ENCODE data around the gene SMC5. TPM values are rescaled to one million over a fixed set of nuclear protein-coding genes. Genes with fewer than 3 reads are reported as not detected.

The SMC5 gene
- total RNA-seq, 2 donors from 2014 or later = 22.6 to 46.1 TPM

- Histone ChIP-seq H3K27me3 (replicated peaks; ENCODE audit: insufficient read depth) (no peaks in the 10 kb centered on the region), H3K27ac (no peak overlapping the region), H3K4me1 (ENCODE audit: control insufficient read depth in 1 of 2, low read depth in 2 of 2) (peaks cover 0 to 8% of the 10 kb centered on the region in 2 donors), H3K9me3 (no peaks in the 10 kb centered on the region), H3K4me3 (no peak overlapping the region), H3K36me3 (peaks cover 6% of the 10 kb centered on the region)
- ATAC-seq (ENCODE audit: insufficient number of reproducible peaks, low FRiP score, low read depth) (no peak), DNase-seq (ENCODE audit: low spot score) (no peak)
- no peak for TF ChIP-seq CTCF (IDR thresholded peaks at IDR 0.05)
These were observed 27.3 kb downstream of the SMC5 start for GRCh38 chr9:70285981-70286598.

- H3K9me3 ChIP-seq = peaks cover 3% of the 10 kb centered on the region
- H3K27ac ChIP-seq = no peak overlapping the region
- no peak for TF ChIP-seq CTCF (IDR thresholded peaks at IDR 0.05)
- no peaks in the 10 kb centered on the region for H3K27me3 ChIP-seq (replicated peaks; ENCODE audit: insufficient read depth)
- H3K4me3 ChIP-seq = no peak overlapping the region
- no peaks in the 10 kb centered on the region for H3K36me3 ChIP-seq
- ATAC-seq (ENCODE audit: insufficient number of reproducible peaks, low FRiP score, low read depth) (no peak), DNase-seq (ENCODE audit: low spot score) (no peak)
- H3K4me1 ChIP-seq (ENCODE audit: control insufficient read depth in 1 of 2, low read depth in 2 of 2) = no peaks in the 10 kb centered on the region
These were observed 31.8 kb downstream of the SMC5 start for GRCh38 chr9:70290626-70291025.

- no peak for TF ChIP-seq CTCF (IDR thresholded peaks at IDR 0.05)
- DNase-seq (ENCODE audit: low spot score) = no peak
- Histone ChIP-seq H3K4me3 (no peak overlapping the region), H3K4me1 (ENCODE audit: control insufficient read depth in 1 of 2, low read depth in 2 of 2) (no peaks in the 10 kb centered on the region), H3K27me3 (replicated peaks; ENCODE audit: insufficient read depth) (no peaks in the 10 kb centered on the region), H3K36me3 (no peaks in the 10 kb centered on the region), H3K27ac (no peak overlapping the region), H3K9me3 (peaks cover 3% of the 10 kb centered on the region)
- no peak for ATAC-seq (ENCODE audit: insufficient number of reproducible peaks, low FRiP score, low read depth)
These were observed 32.7 kb downstream of the SMC5 start for GRCh38 chr9:70291446-70291845.

GRCh38 chr9:70292253-70292652 lies 33.5 kb downstream of the SMC5 start:
- no peaks in the 10 kb centered on the region for H3K4me1 ChIP-seq (ENCODE audit: control insufficient read depth in 1 of 2, low read depth in 2 of 2)
- no peak for DNase-seq (ENCODE audit: low spot score)
- no peak for TF ChIP-seq CTCF (IDR thresholded peaks at IDR 0.05)
- no peak overlapping the region for H3K4me3 ChIP-seq
- ATAC-seq (ENCODE audit: insufficient number of reproducible peaks, low FRiP score, low read depth) = no peak
- no peaks in the 10 kb centered on the region for H3K27me3 ChIP-seq (replicated peaks; ENCODE audit: insufficient read depth)
- peaks cover 3% of the 10 kb centered on the region for H3K9me3 ChIP-seq
- H3K36me3 ChIP-seq = no peaks in the 10 kb centered on the region
- no peak overlapping the region for H3K27ac ChIP-seq

- no peak for DNase-seq (ENCODE audit: low spot score)
- H3K4me1 ChIP-seq (ENCODE audit: control insufficient read depth in 1 of 2, low read depth in 2 of 2) = no peaks in the 10 kb centered on the region
- no peak overlapping the region for H3K4me3 ChIP-seq
- H3K27me3 ChIP-seq (replicated peaks; ENCODE audit: insufficient read depth) = no peaks in the 10 kb centered on the region
- ATAC-seq (ENCODE audit: insufficient number of reproducible peaks, low FRiP score, low read depth) = no peak
- H3K27ac ChIP-seq = no peak overlapping the region
- no peak for TF ChIP-seq CTCF (IDR thresholded peaks at IDR 0.05)
- H3K9me3 ChIP-seq = peaks cover 3% of the 10 kb centered on the region
- H3K36me3 ChIP-seq = no peaks in the 10 kb centered on the region
These were observed 34.4 kb downstream of the SMC5 start for GRCh38 chr9:70293214-70293613.

Data from thoracic aorta (tissue), 2 donors.